GM18520 (cell line): ENCODE results near the gene ACAP2.
"Not testable (repeated sequence)": the region's sequence is repeated elsewhere in the genome, so short reads cannot be mapped to it uniquely, and the experiment has no call there.

Source experiments
- ATAC-seq: cut with Tn5 transposase; IDR thresholded peaks from one replicate; pipeline ENCODE4 v1.9.1; 2021; ENCODE audit not compliant: unreplicated experiment

The ACAP2 gene

DNA sequence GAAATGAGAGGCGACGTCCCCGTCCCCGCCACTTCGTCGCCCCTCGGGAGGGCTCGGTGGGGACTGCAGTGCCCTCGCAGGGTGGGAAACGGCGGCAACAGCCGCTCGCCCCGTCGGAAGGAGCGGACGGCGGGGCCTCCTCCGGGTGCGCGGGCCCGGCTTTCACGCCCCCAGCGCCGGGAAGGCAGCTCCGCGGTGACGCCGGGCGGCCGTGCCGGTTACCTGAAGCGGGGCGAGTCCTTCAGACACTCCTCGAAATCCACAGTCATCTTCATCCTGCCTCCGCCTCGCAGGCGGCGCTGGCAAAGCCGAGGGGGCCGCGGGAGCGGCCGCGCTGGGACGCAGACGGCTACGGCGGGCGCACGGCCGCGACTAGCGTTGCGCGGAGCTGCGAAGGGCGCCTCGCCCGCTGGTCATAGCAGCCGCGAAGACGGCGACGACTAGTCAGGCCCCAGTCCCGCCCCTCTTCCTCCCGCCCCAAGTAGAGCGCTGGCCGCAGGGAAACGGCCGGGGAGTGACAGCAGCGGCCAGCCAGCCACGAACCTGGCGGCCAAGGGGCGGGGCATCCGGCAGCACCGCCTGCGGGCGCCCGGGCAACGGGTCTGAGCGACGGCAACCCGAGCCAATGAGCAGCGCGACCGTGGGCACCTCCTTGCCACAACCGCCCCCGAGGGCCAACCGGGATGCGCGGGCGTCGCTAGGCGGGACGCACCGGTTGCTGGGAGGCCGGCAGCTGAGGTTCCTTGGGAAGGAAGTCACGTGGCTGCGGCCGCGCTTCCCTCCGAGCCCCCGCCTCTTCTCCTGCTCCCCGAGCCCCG is at the start of gene ACAP2:
Gene ACAP2, minus strand, starts transcription at position 448 of the 818 bp plus-strand sequence. Its CDS starts 173 bp downstream, at position 275.
- ATAC-seq, result peak; percentile 89

- no peak for ATAC-seq
Measured at GRCh38 chr3:195475614-195476013, 32.8 kb upstream of the ACAP2 start.

DNA sequence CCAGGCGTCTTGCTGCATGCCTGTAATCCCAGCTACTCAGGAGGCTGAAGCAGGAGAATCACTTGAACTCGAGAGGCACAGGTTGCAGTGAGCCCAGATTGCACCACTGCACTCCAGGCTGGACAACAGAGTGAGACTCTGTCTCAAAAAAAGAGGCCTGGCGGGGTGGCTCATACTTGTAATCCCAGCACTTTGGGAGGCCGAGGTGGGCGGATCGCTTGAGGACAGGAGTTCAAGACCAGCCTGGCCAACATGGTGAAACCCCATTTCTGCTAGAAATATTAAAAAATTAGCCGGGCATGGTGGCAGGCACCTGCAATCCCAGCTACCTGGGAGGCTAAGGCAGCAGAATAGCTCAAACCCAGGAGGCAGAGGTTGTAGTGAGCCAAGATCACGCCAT is 32.3 kb upstream of the ACAP2 start:
- not testable (repeated sequence) for ATAC-seq

DNA sequence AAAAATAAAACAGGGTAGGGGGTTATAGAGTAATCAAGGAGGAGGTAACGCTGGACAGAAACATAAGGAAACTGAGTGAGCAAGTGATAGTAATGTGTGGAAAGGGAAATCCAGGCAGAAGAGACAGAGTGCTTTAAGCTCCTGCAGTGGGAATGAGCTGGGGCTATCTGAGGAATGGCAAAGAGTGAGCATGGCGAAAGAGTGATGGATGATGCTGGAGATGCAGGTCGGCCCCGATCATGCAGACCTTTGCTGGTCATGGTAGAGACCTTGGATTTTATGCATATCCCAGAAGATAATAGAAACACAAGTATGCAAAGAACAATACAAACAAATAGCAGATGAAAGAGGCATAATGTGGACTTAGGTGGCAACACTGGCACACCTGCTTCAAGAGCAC is 26.0 kb upstream of the ACAP2 start:
- no peak for ATAC-seq

GRCh38 chr3:195468391-195468776 is 25.6 kb upstream of the ACAP2 start:
- no peak for ATAC-seq

- ATAC-seq, result no peak
Measured at GRCh38 chr3:195467641-195468390, 25.0 kb upstream of the ACAP2 start.

- ATAC-seq, result no peak
Measured at GRCh38 chr3:195466251-195466650, 23.4 kb upstream of the ACAP2 start.

GRCh38 chr3:195462922-195463321 is 20.1 kb upstream of the ACAP2 start:
- not testable (repeated sequence) for ATAC-seq

DNA sequence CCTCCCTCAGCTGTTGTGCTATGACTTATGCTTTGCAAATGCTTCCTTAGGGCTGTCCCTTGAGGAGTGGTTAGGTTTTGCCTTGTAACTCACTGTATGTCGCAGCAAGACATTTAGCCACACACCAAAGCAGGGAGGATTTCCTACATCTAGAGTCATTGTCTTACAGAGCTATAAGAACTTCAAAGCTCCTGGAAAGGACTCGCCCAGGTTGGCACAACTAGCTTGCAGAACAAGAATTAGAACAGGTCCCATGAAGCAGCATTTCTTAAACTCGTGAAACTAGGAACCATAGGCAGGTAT is 19.4 kb upstream of the ACAP2 start:
- no peak for ATAC-seq

DNA sequence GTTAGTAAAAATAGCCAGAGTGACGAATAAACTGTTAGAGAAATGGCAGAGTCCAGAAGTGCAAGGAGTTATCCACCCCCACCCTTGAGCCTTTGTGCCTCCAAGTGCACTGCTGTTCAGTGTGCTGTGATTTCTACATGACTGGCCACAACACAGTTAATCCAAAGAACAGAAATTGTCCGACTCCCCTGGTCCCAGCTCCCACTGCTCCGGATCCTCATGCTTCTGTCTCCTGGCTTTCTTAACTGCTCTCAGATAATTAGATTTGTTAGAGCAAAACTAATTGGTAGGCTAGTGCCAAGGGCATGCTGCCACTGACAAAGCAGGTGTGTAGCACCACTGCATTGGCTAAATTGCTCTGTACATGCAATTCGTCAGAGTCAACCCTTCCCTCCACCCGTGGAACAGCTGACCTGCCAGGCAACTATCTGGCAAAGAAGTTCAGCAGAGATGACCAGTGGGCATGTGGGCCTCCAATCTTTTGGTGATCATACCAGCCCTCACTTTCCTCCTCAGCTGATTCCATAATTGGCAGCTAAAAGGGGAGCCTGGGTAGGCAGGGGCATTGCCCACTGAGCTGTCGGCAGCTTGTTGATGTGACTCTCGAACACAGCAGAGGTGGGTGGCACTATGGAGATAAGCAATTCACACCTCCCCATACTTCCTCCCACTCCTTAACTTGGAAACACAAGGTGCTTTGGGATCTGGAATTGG is 18.9 kb upstream of the ACAP2 start:
- no peak for ATAC-seq

- ATAC-seq, result no peak
Measured at GRCh38 chr3:195460091-195460713, 17.4 kb upstream of the ACAP2 start.

GRCh38 chr3:195458316-195458717 is 15.5 kb upstream of the ACAP2 start:
- no peak for ATAC-seq

DNA sequence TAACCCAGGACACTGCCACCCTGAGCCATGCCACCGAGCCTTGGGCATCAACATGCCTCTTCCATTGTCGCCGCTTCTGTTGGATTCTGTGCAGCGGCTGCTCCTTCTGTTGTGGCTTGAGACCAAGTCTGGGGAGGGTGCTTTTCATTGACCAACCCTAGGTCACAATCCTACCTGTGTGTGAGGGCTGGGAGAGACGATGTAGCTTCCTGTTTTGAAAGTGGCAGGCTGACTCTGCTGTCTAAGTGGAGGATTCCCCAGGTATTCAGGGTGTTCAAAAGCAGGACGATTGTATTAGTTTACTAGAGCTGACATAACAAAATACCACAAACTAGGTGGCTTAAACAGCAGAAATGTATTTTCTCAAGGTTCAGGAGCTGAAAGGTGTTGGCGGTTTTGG is 13.0 kb upstream of the ACAP2 start:
- ATAC-seq, result no peak

DNA sequence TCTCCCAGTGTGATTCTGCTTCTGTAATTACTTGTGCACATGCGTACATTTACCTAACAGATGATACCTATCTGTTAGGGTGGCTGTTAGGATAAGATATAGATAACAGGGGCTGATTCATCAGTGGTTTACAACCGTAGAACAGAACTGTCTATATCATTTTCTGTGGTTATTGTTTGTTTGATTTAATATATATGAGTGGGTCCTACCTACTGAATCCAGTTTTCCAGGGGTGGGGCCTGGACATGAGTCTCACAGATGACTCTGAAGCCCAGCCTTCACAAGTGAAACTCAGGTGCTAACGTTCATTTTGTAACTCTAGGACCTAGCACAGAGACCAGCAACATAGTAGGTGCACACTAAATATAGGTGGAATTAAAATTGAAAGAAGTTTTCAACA is 10.4 kb upstream of the ACAP2 start:
- ATAC-seq, result no peak

- no peak for ATAC-seq
Measured at GRCh38 chr3:195451373-195452015, 8.7 kb upstream of the ACAP2 start.

DNA sequence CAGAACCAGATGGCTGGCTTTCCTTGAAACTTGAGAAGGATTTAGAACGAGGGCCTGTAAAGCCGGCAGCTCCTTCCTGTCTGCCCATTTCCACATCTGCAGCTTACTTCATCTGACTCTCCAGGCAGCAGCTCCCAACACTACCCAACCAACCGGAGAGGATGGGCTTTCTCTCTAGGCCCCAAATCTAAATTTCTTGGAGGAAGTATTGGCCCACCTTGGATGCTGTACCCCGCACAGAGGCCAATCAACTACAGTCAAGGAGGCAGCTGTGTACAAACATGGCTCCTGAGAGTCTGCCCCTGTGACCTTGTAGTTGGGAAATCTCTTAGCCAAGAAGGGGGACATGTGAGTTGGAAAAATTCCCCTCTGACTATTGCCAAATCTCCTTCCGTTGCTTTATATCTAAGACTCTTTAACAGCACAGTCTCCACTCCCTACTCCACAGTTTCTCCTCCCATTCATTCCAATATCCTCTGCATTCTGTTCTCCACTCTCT is 8.0 kb upstream of the ACAP2 start:
- ATAC-seq, result no peak

DNA sequence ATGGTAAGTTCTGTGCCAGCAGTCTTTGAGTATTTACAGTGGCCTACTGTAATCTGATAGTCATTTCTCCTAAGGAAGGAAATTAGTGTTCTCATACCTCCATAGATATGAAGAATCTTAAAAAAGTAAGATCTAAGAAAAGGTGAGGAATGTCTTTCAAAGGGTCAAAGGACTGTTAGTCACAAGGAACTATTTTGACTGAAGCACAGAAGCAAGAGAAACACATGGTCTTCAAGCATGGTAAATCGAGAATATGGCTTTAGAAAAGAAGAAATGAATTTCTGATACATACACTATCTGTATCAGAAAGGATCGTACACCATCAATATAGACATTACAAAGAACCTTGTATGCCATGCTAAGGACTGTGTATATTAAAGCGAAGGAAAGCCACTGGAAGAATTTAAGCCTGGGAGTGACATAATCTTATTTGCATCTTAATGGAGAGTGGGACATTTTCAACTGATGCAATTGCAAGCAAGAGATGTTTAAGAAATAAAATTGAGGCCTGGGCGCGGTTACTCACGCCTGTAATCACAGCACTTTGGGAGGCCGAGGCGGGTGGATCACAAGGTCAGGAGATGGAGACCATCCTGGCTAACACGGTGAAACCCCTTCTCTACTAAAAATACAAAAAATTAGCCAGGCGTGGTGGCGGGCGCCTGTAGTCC is 5.5 kb upstream of the ACAP2 start:
- no peak for ATAC-seq

DNA sequence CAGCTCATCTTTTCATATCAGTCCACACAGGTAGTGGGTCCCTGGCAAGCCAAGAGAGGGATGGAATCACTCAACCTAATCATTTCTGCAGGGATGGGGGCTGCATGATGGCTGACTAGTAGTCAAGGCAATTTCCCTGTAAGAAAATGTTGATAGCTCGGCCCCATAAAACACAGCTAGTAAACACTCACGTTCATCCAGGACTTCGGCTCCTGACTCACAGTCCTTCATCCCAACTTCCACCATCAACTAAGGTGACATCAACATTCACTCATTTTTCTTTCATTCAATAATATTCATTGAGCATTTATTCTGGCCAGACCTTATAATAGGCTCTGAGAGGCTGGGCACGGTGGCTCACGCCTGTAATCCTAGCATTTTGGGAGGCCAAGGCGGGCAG is 4.4 kb upstream of the ACAP2 start:
- ATAC-seq, result no peak

DNA sequence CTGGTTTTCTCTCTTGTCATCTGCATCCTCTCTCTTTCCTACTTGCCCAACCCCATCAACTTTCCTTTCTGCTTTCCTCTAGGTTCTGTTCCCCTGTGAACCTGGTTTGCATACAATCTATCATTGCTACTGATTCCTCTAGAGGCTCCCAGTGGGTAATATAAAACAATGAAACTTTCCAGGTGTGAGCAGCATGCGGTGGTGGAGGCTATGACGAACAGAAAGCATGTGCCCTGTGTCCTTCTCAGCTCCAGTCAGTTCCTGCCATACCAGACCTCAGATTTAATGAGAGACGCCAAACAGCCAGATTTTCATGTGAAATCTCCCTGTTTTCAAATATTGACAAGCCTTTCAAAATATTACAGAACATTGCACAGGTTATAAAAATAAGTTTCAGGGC is 3.5 kb upstream of the ACAP2 start:
- no peak for ATAC-seq

GRCh38 chr3:195445885-195446284 is 3.1 kb upstream of the ACAP2 start:
- ATAC-seq, result no peak
